ENCODE data around the gene SLC8A2.
A peak's percentile ranks its signal among the peaks of the same experiment; 100 is the strongest.

The SLC8A2 gene

GRCh38 chr19:47514869-47515588, 43.3 kb upstream of the SLC8A2 start, which contains the start of gene NAPA:
Gene NAPA (minus strand): TSS chr19:47515063. CDS start chr19:47514940, 123 bp downstream.
- Histone ChIP-seq H3K36me3 (ENCODE audit: control insufficient read depth, insufficient read depth, low read length) (no peaks in the 10 kb centered on the region), H3K9ac (ENCODE audit: low read length) (peak within 1 kb of the TSS; percentile 98), H4K5ac (ENCODE audit: low read length) (no peak within 1 kb of the TSS), H3K23ac (ENCODE audit: low read length) (peak within 1 kb of the TSS; percentile 92), H3K4me1 (ENCODE audit: control insufficient read depth, low read depth, low read length) (no peaks in the 10 kb centered on the region), H3K4me2 (ENCODE audit: low read length) (peak within 1 kb of the TSS; percentile 77), H3K4ac (ENCODE audit: low read depth, low read length) (peak within 1 kb of the TSS; percentile 46), H3K4me3 (ENCODE audit: low read length) (peak within 1 kb of the TSS; percentile 100), H3K18ac (ENCODE audit: low read length) (peak within 1 kb of the TSS; percentile 47), H2BK120ac (ENCODE audit: low read depth, low read length) (no peak within 1 kb of the TSS), H2BK15ac (replicated peaks; ENCODE audit: low read depth) (no peak within 1 kb of the TSS), H3K27me3 (ENCODE audit: insufficient read depth, low read length, poor library complexity) (no peaks in the 10 kb centered on the region), H4K8ac (ENCODE audit: low read depth, low read length) (no peak within 1 kb of the TSS), H3K27ac (ENCODE audit: low read depth, low read length) (peak within 1 kb of the TSS; percentile 75), H3K56ac (ENCODE audit: low read length) (peak within 1 kb of the TSS; percentile 94), H3K79me1 (ENCODE audit: low read length) (peaks cover 30% of the 10 kb centered on the region), H3K79me2 (ENCODE audit: control insufficient read depth, insufficient read depth, low read length) (peaks cover 36% of the 10 kb centered on the region), H2AK5ac (ENCODE audit: low read length) (no peak within 1 kb of the TSS), H2BK5ac (ENCODE audit: low read length) (no peak within 1 kb of the TSS)
- DNase-seq = peak; percentile 100
- WGBS (ENCODE audit: extremely low coverage, insufficient coverage, low lambda C conversion rate) = no CpG with 5 or more reads among the region's 78 CpGs

GRCh38 chr19:47514151-47514868, 42.6 kb upstream of the SLC8A2 start:
- Histone ChIP-seq H3K18ac (ENCODE audit: low read length) (no peak overlapping the region), H3K4me2 (ENCODE audit: low read length) (peak overlapping the region; percentile 77), H2AK5ac (ENCODE audit: low read length) (no peak overlapping the region), H2BK5ac (ENCODE audit: low read length) (no peak overlapping the region), H3K9ac (ENCODE audit: low read length) (peak overlapping the region; percentile 98), H3K27ac (ENCODE audit: low read depth, low read length) (no peak overlapping the region), H2BK120ac (ENCODE audit: low read depth, low read length) (no peak overlapping the region), H3K23ac (ENCODE audit: low read length) (peak overlapping the region; percentile 92), H3K4ac (ENCODE audit: low read depth, low read length) (no peak overlapping the region), H4K5ac (ENCODE audit: low read length) (no peak overlapping the region), H3K79me1 (ENCODE audit: low read length) (peaks cover 30% of the 10 kb centered on the region), H3K27me3 (ENCODE audit: insufficient read depth, low read length, poor library complexity) (no peaks in the 10 kb centered on the region), H3K4me3 (ENCODE audit: low read length) (peak overlapping the region; percentile 100), H2BK15ac (replicated peaks; ENCODE audit: low read depth) (no peak overlapping the region), H3K4me1 (ENCODE audit: control insufficient read depth, low read depth, low read length) (no peaks in the 10 kb centered on the region), H3K36me3 (ENCODE audit: control insufficient read depth, insufficient read depth, low read length) (no peaks in the 10 kb centered on the region), H4K8ac (ENCODE audit: low read depth, low read length) (no peak overlapping the region), H3K56ac (ENCODE audit: low read length) (peak overlapping the region; percentile 94), H3K79me2 (ENCODE audit: control insufficient read depth, insufficient read depth, low read length) (peaks cover 36% of the 10 kb centered on the region)
- DNase-seq = no peak
- no CpG with 5 or more reads among the region's 40 CpGs for WGBS (ENCODE audit: extremely low coverage, insufficient coverage, low lambda C conversion rate)

- H3K23ac ChIP-seq (ENCODE audit: low read length) = no peak overlapping the region
- no peaks in the 10 kb centered on the region for H3K27me3 ChIP-seq (ENCODE audit: insufficient read depth, low read length, poor library complexity)
- H3K56ac ChIP-seq (ENCODE audit: low read length) = no peak overlapping the region
- DNase-seq = no peak
- H2BK120ac ChIP-seq (ENCODE audit: low read depth, low read length) = no peak overlapping the region
- no peaks in the 10 kb centered on the region for H3K4me1 ChIP-seq (ENCODE audit: control insufficient read depth, low read depth, low read length)
- no peak overlapping the region for H3K4me3 ChIP-seq (ENCODE audit: low read length)
- no peaks in the 10 kb centered on the region for H3K36me3 ChIP-seq (ENCODE audit: control insufficient read depth, insufficient read depth, low read length)
- no peak overlapping the region for H4K5ac ChIP-seq (ENCODE audit: low read length)
- H3K18ac ChIP-seq (ENCODE audit: low read length) = no peak overlapping the region
- no peak overlapping the region for H2AK5ac ChIP-seq (ENCODE audit: low read length)
- no peak overlapping the region for H3K9ac ChIP-seq (ENCODE audit: low read length)
- H2BK15ac ChIP-seq (replicated peaks; ENCODE audit: low read depth) = no peak overlapping the region
- no CpG with 5 or more reads among the region's 8 CpGs for WGBS (ENCODE audit: extremely low coverage, insufficient coverage, low lambda C conversion rate)
- H4K8ac ChIP-seq (ENCODE audit: low read depth, low read length) = no peak overlapping the region
- peaks cover 32% of the 10 kb centered on the region for H3K79me1 ChIP-seq (ENCODE audit: low read length)
- H3K4me2 ChIP-seq (ENCODE audit: low read length) = no peak overlapping the region
- H3K79me2 ChIP-seq (ENCODE audit: control insufficient read depth, insufficient read depth, low read length) = peaks cover 39% of the 10 kb centered on the region
- H2BK5ac ChIP-seq (ENCODE audit: low read length) = no peak overlapping the region
- H3K4ac ChIP-seq (ENCODE audit: low read depth, low read length) = no peak overlapping the region
- no peak overlapping the region for H3K27ac ChIP-seq (ENCODE audit: low read depth, low read length)
These were observed 41.2 kb upstream of the SLC8A2 start for GRCh38 chr19:47512948-47513319.

- Histone ChIP-seq H3K4me3 (ENCODE audit: low read length) (no peak overlapping the region), H2BK5ac (ENCODE audit: low read length) (no peak overlapping the region), H4K8ac (ENCODE audit: low read depth, low read length) (no peak overlapping the region), H2AK5ac (ENCODE audit: low read length) (no peak overlapping the region), H3K36me3 (ENCODE audit: control insufficient read depth, insufficient read depth, low read length) (no peaks in the 10 kb centered on the region), H3K9ac (ENCODE audit: low read length) (no peak overlapping the region), H3K4ac (ENCODE audit: low read depth, low read length) (no peak overlapping the region), H3K79me1 (ENCODE audit: low read length) (peaks cover 36% of the 10 kb centered on the region), H3K27me3 (ENCODE audit: insufficient read depth, low read length, poor library complexity) (no peaks in the 10 kb centered on the region), H3K56ac (ENCODE audit: low read length) (no peak overlapping the region), H2BK15ac (replicated peaks; ENCODE audit: low read depth) (no peak overlapping the region), H4K5ac (ENCODE audit: low read length) (no peak overlapping the region), H3K18ac (ENCODE audit: low read length) (no peak overlapping the region), H3K79me2 (ENCODE audit: control insufficient read depth, insufficient read depth, low read length) (peaks cover 41% of the 10 kb centered on the region), H3K4me2 (ENCODE audit: low read length) (no peak overlapping the region), H3K23ac (ENCODE audit: low read length) (no peak overlapping the region), H3K27ac (ENCODE audit: low read depth, low read length) (no peak overlapping the region), H3K4me1 (ENCODE audit: control insufficient read depth, low read depth, low read length) (no peaks in the 10 kb centered on the region), H2BK120ac (ENCODE audit: low read depth, low read length) (no peak overlapping the region)
- no CpG with 5 or more reads among the region's 11 CpGs for WGBS (ENCODE audit: extremely low coverage, insufficient coverage, low lambda C conversion rate)
- DNase-seq = no peak
These were observed 40.7 kb upstream of the SLC8A2 start for GRCh38 chr19:47512183-47512947.

GRCh38 chr19:47511681-47512080, 40.0 kb upstream of the SLC8A2 start:
- no peak for DNase-seq
- Histone ChIP-seq H2BK120ac (ENCODE audit: low read depth, low read length) (no peak overlapping the region), H3K56ac (ENCODE audit: low read length) (no peak overlapping the region), H3K18ac (ENCODE audit: low read length) (no peak overlapping the region), H3K79me1 (ENCODE audit: low read length) (peaks cover 39% of the 10 kb centered on the region), H3K27ac (ENCODE audit: low read depth, low read length) (no peak overlapping the region), H3K79me2 (ENCODE audit: control insufficient read depth, insufficient read depth, low read length) (peaks cover 41% of the 10 kb centered on the region), H2BK5ac (ENCODE audit: low read length) (no peak overlapping the region), H3K4me3 (ENCODE audit: low read length) (no peak overlapping the region), H4K8ac (ENCODE audit: low read depth, low read length) (no peak overlapping the region), H3K9ac (ENCODE audit: low read length) (no peak overlapping the region), H3K27me3 (ENCODE audit: insufficient read depth, low read length, poor library complexity) (no peaks in the 10 kb centered on the region), H3K4me2 (ENCODE audit: low read length) (no peak overlapping the region), H3K4me1 (ENCODE audit: control insufficient read depth, low read depth, low read length) (no peaks in the 10 kb centered on the region), H2AK5ac (ENCODE audit: low read length) (no peak overlapping the region), H3K23ac (ENCODE audit: low read length) (no peak overlapping the region), H2BK15ac (replicated peaks; ENCODE audit: low read depth) (no peak overlapping the region), H3K4ac (ENCODE audit: low read depth, low read length) (no peak overlapping the region), H4K5ac (ENCODE audit: low read length) (no peak overlapping the region), H3K36me3 (ENCODE audit: control insufficient read depth, insufficient read depth, low read length) (no peaks in the 10 kb centered on the region)
- no CpG with 5 or more reads among the region's 7 CpGs for WGBS (ENCODE audit: extremely low coverage, insufficient coverage, low lambda C conversion rate)
